CD4-positive, alpha-beta T cell treated with Interleukin-15 for 1 hour (primary cell): Measurements from ENCODE around the gene MST1.

Experiments used
- DNase-seq: peaks from one replicate; pipeline ENCODE4 v3.0.0-alpha.2; 2020

The MST1 gene

DNA sequence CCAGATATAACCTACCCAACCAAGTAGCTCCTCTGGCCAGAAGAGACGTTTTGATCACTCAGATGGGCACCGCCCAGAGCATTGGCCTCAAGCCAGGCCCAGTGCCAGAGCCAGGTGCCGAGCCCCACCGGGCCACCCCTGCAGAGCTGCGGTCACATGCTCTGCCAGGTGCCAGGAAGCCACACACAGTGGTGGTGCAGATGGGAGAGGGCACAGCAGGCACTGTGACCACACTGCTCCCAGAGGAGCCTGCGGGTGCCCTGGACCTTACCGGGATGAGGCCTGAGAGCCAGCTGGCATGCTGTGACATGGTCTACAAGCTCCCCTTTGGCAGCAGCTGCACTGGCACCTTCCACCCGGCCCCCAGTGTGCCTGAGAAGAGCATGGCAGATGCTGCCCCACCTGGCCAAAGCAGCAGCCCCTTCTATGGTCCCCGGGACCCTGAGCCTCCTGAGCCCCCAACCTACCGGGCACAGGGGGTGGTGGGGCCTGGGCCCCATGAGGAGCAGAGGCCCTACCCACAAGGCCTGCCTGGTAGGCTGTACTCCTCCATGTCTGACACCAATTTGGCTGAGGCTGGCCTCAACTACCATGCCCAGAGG is 34.2 kb downstream of the MST1 start:
- no peak for DNase-seq

DNA sequence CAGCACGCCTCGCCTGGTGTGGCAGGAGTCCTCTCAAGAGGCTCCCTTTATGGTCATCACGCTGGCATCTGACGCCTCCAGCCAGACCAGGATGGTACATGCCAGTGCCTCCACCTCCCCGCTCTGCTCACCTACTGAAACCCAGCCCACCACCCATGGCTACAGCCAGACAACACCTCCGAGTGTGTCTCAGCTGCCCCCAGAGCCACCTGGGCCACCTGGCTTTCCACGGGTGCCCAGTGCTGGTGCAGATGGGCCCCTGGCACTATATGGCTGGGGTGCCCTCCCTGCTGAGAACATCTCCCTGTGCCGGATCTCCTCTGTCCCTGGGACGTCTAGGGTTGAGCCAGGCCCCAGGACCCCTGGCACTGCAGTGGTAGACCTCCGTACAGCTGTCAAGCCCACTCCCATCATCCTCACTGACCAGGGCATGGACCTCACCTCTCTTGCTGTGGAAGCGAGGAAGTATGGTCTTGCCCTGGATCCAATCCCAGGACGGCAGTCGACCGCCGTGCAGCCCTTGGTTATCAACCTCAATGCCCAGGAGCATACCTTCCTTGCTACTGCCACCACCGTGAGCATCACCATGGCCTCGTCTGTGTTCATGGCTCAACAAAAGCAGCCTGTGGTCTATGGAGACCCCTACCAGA is 35.0 kb downstream of the MST1 start:
- DNase-seq: no peak

DNA sequence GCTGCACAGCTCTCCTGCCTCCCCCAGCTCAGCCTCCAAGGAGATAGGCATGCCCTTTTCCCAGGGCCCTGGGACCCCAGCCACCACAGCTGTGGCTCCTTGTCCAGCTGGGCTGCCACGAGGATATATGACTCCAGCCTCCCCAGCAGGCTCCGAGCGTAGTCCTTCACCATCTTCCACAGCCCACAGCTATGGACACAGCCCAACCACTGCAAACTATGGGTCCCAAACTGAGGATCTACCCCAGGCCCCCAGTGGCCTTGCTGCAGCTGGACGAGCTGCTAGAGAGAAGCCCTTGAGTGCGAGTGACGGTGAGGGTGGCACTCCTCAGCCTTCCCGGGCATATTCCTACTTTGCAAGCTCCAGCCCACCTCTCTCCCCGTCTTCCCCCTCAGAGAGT is 35.7 kb downstream of the MST1 start:
- DNase-seq: no peak

DNA sequence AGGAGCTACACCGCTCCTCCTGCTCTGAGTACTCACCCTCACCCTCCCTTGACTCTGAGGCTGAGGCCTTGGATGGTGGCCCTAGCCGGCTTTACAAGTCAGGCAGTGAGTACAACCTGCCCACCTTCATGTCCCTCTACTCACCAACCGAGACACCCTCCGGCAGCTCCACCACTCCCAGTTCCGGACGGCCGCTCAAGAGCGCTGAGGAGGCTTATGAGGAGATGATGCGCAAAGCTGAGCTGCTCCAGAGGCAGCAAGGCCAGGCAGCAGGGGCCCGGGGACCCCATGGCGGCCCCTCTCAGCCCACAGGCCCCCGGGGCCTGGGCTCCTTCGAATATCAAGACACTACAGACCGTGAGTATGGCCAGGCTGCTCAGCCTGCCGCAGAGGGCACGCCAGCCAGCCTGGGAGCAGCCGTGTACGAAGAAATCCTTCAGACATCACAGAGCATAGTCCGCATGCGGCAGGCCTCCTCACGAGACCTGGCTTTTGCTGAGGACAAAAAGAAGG is 36.3 kb downstream of the MST1 start:
- no peak for DNase-seq

DNA sequence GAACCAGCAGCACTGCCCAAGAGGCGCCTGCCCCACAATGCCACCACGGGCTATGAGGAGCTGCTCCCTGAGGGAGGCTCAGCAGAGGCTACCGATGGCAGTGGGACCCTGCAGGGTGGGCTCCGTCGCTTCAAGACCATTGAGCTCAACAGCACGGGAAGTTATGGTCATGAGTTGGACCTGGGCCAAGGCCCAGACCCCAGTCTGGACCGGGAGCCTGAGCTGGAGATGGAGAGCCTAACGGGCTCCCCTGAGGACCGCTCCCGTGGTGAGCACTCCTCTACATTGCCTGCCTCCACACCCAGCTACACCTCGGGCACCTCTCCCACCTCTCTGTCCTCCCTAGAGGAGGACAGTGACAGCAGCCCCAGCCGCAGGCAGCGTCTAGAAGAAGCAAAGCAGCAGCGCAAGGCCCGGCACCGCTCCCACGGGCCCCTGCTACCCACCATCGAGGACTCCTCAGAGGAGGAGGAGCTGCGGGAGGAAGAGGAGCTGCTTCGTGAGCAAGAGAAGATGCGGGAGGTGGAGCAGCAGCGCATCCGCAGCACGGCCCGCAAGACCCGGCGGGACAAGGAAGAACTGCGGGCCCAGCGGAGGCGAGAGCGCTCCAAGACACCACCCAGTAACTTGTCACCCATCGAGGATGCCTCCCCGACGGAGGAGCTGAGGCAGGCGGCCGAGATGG is 36.9 kb downstream of the MST1 start:
- no peak for DNase-seq

DNA sequence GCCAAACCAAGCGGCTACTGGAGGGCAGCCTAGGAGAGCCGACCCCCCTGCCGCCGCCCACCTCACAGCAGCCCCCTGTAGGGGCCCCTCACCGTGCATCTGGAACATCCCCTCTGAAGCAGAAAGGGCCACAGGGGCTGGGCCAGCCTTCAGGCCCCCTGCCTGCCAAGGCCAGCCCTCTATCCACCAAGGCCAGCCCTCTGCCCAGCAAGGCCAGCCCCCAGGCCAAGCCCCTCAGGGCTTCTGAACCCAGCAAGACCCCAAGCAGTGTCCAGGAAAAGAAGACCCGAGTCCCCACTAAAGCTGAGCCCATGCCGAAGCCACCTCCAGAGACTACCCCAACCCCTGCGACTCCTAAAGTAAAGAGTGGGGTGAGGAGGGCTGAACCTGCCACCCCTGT is 38.6 kb downstream of the MST1 start:
- no peak for DNase-seq

DNA sequence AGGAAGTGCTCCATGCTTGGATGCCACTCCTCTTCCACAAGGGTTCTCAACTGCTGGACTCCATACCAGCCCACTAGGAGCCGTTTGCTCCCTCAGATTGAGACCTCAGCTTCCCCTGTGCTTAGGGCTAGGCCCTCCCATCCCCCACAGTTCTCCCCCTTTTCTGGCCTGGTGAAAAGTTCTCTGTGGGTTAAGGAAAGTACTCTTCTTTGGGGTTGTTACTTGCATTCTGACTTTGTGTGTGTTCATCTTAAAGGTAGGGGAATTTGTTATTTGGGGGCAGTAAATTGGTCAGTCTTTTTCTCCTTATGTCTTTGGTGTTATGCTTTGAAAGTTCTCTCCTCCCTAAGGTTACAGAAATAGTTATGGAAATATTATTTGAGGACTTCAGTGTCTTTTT is 39.1 kb downstream of the MST1 start:
- DNase-seq: no peak

DNA sequence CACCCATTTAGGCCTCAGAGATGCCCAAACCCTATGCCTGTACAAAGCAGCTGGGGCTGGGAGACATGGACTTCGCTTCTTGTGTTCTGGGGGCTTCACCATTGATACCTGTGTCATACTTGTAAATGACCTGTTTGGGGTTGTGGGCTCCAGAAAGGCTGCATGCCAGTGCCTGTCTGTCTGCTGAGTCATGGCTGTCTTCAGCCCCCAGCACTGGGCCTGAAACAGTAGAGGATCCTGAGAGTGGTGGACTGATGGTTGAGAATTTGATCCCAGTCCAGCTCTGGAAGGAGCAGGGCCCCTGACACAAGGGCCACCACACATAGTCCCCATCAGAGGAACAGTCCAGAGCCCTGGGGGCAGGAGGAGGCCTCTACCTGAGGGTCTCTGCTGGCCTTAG is 39.7 kb downstream of the MST1 start:
- DNase-seq: no peak

DNA sequence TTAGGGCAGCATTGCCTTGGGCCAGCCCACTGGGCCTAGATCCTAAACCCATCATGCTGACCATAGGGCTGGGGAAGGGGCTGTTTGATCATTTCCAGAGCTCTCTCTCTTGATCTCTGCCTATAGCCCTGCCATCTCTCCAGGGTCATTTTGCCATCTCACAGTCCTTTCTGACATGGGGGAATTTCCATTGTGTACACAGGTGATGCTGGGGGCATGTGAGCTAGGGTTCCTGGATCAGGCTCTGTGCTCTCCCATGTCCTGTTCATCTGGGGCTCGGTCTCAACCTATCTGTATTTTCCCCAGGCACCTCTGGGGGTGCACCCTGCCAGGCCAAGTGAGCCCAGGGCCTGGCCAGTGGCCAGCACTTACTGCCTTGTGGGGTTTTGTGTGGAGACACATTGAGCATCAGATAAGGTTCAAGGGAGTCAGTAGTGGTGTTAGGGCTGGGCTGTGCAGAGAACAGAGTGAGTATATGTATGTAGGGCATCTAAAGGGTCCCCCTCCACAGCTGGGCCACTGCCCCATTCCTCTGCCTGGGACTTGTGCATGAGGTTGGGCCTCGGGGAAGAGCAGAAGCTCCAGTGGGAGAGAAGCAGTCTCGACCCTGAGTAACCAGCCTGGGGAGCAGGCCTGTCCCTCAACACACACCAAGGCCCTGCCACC is 40.8 kb downstream of the MST1 start:
- DNase-seq: no peak

DNA sequence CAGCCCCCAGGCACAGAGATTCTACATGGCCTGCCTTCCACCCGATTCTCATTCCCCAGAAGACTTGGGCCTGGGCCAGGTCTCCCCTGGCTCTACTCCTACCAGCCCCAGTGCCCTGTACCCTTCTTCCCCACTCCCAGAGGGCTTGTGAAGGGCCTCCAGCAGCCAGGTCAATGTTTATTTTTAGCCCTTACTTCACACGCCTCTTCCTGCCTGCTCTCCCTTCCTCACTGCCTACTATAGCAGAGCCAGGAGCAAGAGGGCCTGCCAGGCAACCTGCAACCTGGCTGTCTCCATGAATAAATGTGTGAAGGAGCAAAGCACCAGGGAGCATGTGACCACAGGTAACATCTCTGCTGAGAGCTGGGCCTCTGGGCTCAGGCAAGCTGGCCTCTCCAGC is 41.5 kb downstream of the MST1 start:
- DNase-seq: no peak

DNA sequence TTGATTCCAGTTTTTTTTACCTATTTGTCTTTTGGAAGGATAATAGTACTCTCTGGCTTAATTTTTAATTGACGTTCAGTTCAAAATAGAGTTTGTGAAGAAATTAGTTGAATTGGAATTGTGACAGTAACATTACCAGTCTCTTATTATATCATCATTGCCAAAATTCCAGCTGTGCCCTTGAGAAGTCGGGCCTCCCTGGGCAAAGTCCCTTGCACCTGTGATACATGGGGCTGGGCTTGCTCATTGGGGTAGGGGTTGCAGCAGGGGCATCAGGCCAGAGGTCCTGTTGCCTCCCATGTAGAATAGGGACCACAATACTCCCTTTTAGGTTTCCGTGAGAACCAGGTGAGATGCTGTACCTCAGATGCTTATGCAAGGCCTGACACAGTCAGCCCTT is 43.0 kb downstream of the MST1 start:
- DNase-seq: no peak

DNA sequence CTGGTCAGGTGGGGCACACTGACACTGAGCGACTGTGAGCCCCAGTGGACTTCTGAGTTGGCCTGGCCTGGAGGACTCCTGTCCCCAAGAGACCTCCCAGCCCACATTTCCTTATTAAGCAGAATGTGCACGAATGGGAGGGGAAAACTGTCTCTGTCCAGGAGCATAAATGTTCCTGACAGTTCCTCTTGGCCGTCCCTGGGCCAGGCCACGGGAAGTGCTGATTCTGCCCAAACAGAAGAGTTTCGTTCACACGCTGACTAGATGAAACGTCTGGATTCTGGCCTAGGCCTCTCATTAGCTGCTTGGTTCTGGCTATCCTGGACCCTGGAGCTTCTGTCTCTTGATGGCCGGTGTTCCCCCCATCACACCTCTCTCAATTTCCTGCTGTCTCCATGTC is 44.6 kb downstream of the MST1 start:
- no peak for DNase-seq

DNA sequence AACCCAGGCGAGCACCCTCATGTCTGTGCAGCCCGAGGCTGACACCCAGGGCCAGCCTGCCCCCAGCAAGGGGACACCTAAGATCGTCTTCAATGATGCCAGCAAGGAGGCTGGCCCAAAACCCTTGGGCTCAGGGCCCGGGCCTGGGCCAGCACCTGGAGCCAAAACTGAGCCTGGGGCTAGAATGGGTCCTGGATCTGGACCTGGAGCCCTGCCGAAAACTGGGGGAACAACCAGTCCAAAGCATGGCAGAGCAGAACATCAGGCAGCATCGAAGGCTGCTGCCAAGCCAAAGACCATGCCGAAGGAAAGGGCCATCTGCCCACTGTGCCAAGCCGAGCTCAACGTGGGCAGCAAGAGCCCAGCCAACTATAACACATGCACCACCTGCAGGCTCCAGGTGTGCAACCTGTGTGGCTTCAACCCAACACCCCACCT is 46.5 kb downstream of the MST1 start:
- DNase-seq: no peak

DNA sequence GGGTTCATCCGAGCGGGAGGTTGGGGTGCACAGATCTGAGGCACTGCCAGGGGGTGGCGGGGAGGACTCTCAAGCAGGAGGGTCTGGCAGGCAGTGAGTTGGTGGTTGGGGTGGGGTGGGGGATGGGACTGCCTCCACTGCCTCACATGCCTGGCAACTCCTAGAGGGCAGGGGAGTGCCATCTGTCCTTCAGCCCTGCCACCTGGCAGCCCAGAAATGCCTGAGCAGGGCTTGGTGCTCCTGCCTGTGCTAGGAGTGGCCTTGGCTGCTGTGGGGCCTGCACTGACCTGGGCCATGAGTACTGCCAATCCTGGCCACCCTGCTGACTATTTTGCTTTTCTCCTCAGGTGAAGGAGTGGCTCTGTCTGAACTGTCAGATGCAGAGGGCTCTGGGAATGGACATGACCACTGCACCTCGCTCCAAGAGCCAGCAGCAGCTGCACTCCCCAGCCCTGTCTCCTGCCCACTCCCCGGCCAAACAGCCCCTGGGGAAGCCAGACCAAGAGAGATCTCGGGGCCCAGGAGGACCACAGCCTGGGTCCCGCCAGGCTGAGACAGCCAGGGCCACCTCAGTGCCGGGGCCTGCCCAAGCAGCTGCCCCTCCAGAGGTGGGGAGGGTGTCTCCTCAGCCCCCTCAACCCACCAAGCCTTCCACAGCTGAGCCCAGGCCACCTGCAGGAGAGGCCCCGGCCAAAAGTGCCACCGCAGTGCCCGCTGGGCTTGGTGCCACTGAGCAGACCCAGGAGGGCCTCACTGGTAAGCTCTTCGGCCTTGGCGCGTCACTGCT is 47.2 kb downstream of the MST1 start:
- DNase-seq: no peak

DNA sequence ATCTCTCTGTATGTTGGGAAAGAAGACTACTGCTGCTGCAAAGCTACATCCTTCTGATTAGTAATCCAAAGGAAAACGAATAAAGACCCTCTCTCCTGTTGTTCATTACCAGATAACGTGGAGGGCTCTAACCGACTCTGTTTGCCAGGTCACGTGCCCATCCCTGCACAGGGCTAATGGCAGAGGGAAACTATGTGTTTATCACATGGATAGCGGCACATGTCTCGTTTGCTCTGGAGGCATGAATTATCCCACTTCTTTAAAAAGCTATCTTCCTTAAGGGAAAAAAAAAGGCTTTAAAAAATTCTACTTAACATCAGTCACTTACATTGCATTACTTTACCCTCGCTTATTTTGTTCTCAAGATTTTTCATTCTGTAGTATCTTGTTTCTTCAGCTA is 48.0 kb downstream of the MST1 start:
- no peak for DNase-seq

DNA sequence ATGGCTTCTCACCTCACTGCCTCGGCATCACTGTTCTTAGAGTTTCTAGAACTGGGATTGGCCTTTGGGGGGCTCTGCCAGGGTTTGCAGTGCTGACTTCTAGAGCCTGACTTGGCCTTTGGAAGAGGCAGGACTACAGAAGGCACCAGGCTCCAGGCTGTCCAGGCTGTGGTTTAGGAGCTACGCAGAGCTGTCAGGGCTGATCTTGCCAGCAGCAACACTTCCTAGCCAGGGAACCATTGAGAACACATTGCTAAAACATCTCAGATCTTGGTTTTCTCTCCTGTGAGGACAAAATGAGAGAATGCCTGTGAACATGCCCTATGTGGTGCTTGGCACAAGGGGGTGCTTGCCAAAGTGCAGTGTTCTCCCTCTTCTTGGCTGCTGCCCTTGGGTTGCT is 49.7 kb downstream of the MST1 start:
- DNase-seq: no peak

DNA sequence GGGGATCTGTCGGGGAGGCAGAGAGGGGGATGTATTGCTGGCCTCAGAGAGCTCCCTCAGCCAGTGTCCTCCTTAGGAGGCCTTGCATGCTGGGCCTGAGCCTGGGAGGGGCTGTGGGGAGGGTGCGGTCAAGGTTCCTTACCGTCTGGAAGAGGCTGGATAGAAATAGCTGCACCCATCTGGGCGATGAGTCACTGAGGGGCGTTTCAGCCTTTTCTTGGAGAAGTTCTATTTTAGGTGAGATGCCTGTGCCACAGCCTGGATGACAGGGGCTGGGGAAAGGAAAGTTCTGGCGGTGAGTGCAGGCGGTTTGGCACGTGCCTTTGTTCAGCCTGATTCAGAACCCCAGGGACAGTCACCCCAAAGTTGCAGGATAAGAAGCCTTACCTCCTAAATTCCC is 50.8 kb downstream of the MST1 start:
- no peak for DNase-seq

DNA sequence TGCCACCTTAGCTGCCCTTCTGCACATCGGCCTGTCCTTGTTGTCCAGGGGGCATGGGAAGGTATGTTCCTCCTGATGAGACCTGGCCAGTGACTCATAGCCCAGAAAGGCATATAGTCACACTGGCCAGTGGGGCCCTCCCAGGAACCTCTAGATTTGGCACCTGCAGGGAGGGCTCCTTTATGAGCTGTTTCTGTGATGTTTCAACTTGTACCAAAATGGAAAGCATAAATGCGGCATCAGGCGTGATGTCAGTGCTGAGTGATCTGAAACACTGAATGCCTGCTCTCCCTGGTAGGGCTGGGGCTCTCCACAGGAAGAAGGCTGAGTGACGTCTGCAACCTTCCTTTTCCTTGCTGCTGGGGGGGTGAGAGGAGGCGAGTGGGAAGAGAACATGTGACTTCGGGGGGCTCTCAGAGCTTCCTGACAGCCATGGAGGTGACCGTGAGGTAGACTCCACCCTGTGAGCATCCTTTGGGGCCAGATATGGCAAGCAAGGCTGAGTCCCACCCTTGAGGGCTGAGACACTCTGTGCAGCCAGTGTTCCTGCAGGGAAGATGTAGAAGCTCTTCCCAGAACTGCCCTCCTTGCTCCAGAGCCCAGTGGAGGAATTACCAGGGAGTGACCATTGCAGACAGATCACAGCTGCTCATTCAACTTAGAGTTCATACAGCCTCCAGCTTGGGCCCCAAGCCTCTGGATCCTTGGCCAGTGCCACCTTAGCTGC is 52.2 kb downstream of the MST1 start:
- DNase-seq: no peak

DNA sequence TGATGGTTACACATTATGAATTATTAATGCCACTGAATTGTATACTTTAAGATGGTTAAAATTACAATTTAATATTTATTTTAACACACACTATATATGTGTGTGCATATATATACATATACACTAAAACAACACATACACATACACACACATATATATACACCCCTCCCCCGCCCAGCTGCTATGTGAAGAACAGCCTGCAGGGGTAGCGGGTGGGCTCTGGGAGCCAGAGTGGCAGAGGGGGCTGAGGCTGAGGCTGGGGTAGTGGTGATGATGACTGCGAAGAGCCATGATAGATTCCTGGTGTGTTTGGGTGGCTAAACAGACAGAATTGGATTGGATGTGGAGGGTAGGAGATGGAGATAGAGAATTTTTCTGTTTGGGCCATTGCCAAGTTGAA is 54.5 kb downstream of the MST1 start:
- DNase-seq: no peak
